ENCODE measurements around the gene NUDT19.

GRCh38 chr19:32718286-32718685 is 26.7 kb downstream of the NUDT19 start:
- TF ChIP-seq ZNF10 (tag by site-specific recombination; IDR thresholded peaks at IDR 0.05) (no peak), ZNF624 (tag by site-specific recombination; IDR thresholded peaks at IDR 0.05) (no peak), ZNF133 (tag by site-specific recombination; IDR thresholded peaks at IDR 0.05) (no peak), ZBTB20 (tag by site-specific recombination; IDR thresholded peaks at IDR 0.05) (no peak), HOXD13 (CRISPR knock-in tag; IDR thresholded peaks at IDR 0.05; ENCODE audit: borderline replicate concordance) (no peak), PRDM10 (tag by site-specific recombination; IDR thresholded peaks at IDR 0.05) (no peak), ZNF174 (tag by site-specific recombination; IDR thresholded peaks at IDR 0.05) (no peak)

Data from HEK293 (cell line).